GM10248 (cell line): ENCODE data around the gene STRN4.
A peak's percentile ranks its signal among the peaks of the same experiment; 100 is the strongest.

Experiments
- CTCF ChIA-PET: fragments of 300-600 bp; sonication (Branson Sonifier 250); formaldehyde crosslinking; extraction: SDS; loops from one replicate; lab custom pipeline; 2021; ENCODE audit warnings: antibody characterized with exemption; lab: Yijun Ruan, JAX
- POLR2A ChIA-PET: fragments of 350-650 bp; sonication (Branson Sonifier 250); formaldehyde crosslinking; extraction: SDS; loops from one replicate; lab custom pipeline; 2020; ENCODE audit warnings: antibody characterized with exemption; lab: Yijun Ruan, JAX
- DNase-seq: peaks from one replicate; pipeline ENCODE4 v3.0.0; 2012; ENCODE audit errors: extremely low spot score
- CTCF ChIP-seq: IDR thresholded peaks from 2 replicates; pipeline ENCODE4 v1.5.1; 2012; ENCODE audit warnings: mild to moderate bottlenecking, low read depth; ENCODE audit errors: extremely low read depth, missing control alignments, control extremely low read depth

STRN4 gene

GRCh38 chr19:46691104-46691503 lies 55.1 kb downstream of the STRN4 start:
- CTCF ChIA-PET, result interaction anchor here (1.0 to 2.6 kb wide), 5 partner anchors 12 to 149 kb away, joined by 3 to 13 read pairs (median 3); partner anchors contain the start of gene DACT3
- DNase-seq, result no peak
- no peak for TF ChIP-seq CTCF
- POLR2A ChIA-PET, result interaction anchor here (0.5 to 0.6 kb wide), 2 partner anchors 14 to 302 kb away, joined by 3 to 5 read pairs; no protein-coding TSS in a partner anchor

DNA sequence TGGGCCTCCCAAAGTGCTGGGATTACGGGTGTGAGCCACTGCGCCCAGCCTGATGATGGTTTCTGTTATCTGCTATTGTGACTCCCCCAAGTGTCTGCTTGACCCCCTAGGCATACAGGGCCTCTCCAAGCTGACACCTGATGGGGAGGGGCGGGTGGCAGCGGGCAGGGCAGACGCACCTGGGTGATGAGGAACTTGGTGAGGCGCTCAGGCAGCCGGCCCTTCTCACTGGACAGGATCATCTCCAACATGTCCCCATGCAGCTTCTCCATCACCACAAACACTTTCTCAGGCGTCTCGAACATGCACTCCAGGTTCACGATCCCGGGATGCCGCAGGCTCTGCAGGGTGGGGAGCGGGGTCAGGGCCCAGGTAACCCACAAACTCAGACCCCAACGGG lies 56.9 kb downstream of the STRN4 start:
- POLR2A ChIA-PET, result no interaction called here
- DNase-seq, result no peak
- no peak for TF ChIP-seq CTCF
- CTCF ChIA-PET, result interaction anchor here (0.7 to 3.3 kb wide), 6 partner anchors 8 to 52 kb away, joined by 3 to 19 read pairs (median 6); no protein-coding TSS in a partner anchor

DNA sequence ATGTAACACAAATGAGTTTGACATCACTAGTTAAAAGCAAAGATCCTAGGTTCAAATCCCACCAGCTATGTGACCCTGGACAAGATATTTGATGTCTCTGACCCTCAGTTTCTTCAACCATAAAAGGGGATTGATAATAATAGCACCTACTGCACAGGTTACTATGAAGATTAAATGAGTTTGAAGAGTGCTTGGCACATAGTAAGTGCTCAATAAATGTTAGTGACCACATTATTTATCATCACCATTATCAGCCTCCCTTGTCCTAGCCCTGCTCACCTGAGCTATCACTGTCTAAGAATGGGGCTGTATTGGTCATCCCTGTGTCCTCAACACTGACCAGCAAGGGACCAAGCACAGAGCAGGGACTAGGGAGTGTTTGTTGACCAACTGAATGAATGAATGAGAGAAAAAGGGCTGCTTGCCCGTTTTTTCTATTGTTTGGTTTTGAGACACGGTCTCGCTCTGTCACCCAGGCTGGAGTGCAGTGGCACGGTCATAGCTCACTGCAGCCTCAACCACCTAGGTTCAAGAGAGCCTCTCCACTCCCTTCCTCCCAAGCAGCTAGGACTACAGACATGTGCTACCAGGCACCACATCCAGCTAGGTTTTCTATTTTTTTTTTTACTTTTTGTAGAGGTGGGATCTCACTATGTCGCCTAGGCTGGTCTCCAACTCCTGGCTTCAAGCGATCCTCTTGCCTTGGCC lies 58.7 kb downstream of the STRN4 start:
- DNase-seq, result no peak
- POLR2A ChIA-PET, result interaction anchor here (0.6 kb wide), 1 partner anchor 166 kb away, joined by 7 read pairs; no protein-coding TSS in a partner anchor
- CTCF ChIA-PET, result interaction anchor here (1.0 to 3.3 kb wide), 5 partner anchors 13 to 82 kb away, joined by 3 to 19 read pairs (median 4); no protein-coding TSS in a partner anchor
- TF ChIP-seq CTCF, result no peak

GRCh38 chr19:46685189-46685588 lies 61.1 kb downstream of the STRN4 start:
- TF ChIP-seq CTCF, result no peak
- DNase-seq, result no peak
- ChIA-PET CTCF (interaction anchor here (1.3 to 2.5 kb wide), 3 partner anchors 11 to 44 kb away, joined by 4 to 9 read pairs (median 5); no protein-coding TSS in a partner anchor), POLR2A (no interaction called here)

- TF ChIP-seq CTCF, result no peak
- POLR2A ChIA-PET, result no interaction called here
- CTCF ChIA-PET, result interaction anchor here (2.0 to 3.5 kb wide), 2 partner anchors 16 to 26 kb away, joined by 9 to 20 read pairs; partner anchors contain the start of gene DACT3
- DNase-seq, result peak; percentile 73
Measured at GRCh38 chr19:46678110-46678732, 68.0 kb downstream of the STRN4 start.
